ENCODE measurements around the gene MUL1. TPM values are rescaled to one million over a fixed set of nuclear protein-coding genes. Genes with fewer than 3 reads are reported as not detected.
A peak's percentile ranks its signal among the peaks of the same experiment; 100 is the strongest.

The MUL1 gene
- total RNA-seq, 1 donor from 2014 or later, result 34.7 TPM

DNA sequence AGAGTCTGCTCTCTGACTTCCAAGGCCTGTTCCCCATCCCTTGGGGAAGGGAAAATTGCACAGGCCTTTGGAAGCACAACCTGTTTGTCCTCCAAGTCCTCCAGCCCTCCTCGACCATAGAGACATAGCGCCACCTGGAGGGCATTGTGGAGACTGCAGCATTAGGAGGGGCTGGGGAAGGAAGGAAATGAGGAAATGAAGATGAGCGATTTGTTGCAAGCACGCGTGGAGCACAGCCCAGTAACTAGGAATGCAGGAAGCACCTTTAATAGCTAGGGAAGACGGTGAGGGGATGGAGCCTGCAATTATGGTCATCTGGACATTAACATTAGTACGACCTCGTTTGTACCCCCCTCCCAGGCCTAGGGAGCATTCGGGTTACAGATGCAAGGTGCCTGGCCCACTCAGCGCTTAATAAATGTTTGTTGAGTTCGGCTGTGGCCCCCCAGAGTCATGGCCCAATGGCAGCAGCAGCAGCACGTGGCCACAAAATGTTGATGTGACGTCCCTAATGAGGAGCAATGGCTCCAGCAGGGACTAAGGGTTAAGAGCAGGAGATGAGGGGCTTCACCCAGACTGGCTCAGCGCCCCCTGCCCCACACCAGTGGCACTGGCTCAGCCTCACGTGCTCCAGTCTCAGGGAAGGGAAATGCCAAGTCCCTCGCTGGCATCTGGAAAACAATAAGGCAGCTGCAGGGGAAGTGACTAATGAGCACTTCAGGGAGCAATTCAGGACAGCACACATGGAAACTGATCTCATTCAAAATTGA lies 13.9 kb downstream of the MUL1 start:
- Histone ChIP-seq H3K27me3 (no peaks in the 10 kb centered on the region), H3K9me3 (no peaks in the 10 kb centered on the region), H3K4me1 (peaks cover 0 to 3% of the 10 kb centered on the region in 2 donors), H3K27ac (no peak overlapping the region), H3K4me3 (no peak overlapping the region), H3K36me3 (peaks cover 6 to 13% of the 10 kb centered on the region in 2 donors)
- DNase-seq (ENCODE audit: low spot score in 2 of 2), result peak; percentile 35 to 91
- TF ChIP-seq, protein P1, sequence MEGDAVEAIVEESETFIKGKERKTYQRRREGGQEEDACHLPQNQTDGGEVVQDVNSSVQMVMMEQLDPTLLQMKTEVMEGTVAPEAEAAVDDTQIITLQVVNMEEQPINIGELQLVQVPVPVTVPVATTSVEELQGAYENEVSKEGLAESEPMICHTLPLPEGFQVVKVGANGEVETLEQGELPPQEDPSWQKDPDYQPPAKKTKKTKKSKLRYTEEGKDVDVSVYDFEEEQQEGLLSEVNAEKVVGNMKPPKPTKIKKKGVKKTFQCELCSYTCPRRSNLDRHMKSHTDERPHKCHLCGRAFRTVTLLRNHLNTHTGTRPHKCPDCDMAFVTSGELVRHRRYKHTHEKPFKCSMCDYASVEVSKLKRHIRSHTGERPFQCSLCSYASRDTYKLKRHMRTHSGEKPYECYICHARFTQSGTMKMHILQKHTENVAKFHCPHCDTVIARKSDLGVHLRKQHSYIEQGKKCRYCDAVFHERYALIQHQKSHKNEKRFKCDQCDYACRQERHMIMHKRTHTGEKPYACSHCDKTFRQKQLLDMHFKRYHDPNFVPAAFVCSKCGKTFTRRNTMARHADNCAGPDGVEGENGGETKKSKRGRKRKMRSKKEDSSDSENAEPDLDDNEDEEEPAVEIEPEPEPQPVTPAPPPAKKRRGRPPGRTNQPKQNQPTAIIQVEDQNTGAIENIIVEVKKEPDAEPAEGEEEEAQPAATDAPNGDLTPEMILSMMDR (IDR thresholded peaks at IDR 0.05), result peak; percentile 92 to 98 (median 94)
- intact Hi-C loops (cut with DNase I), result loop anchor here (1.0 to 5.0 kb wide), 5 partner anchors 117 to 576 kb away; no protein-coding TSS in a partner anchor

DNA sequence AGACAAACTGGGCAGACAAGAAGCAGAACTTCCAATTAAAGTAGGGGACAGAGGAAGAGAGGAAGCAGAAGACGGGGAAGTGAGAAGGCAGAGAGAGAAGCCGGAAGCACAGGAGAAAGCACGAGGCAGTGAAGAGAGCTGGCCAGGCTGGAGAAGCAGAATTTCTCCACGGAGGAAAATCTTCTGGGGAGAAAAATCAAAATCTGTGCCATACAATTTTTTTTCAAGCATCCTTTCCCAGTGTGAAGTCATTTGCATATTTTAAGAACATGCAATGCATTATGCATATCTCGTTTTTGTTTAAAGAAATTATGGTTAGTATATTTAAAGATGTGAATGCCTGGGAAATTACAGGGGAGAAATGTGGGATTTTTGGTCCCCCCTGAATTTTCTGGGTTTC lies 14.6 kb downstream of the MUL1 start:
- H3K27ac ChIP-seq, result no peak overlapping the region
- H3K4me1 ChIP-seq, result peaks cover 0 to 3% of the 10 kb centered on the region in 2 donors

DNA sequence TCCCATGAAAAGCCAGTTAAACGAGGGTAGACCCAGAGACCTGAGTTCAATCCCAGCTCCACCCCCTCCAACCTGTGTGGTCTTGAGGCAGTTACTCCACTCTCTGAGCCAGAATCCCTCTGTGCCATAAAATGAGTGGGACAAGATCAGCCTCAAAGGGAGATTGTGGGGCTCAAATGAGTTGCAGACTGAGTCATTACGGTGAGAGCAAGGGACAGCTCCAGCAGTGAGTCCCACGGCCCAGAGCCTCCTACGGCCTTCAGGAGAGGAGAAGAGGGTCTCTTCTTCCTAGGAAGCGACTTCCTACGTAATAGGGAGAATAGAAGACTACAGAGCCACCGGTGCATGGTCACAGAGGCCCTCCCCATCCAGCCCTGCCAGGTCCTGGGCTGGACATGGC lies 15.2 kb downstream of the MUL1 start:
- Histone ChIP-seq H3K4me3 (no peak overlapping the region), H3K9me3 (no peaks in the 10 kb centered on the region), H3K4me1 (peaks cover 0 to 3% of the 10 kb centered on the region in 2 donors), H3K36me3 (no peaks in the 10 kb centered on the region), H3K27ac (no peak overlapping the region), H3K27me3 (no peaks in the 10 kb centered on the region)
- intact Hi-C loops (cut with DNase I), result loop anchor here (2.0 to 5.0 kb wide), 3 partner anchors 130 to 340 kb away; no protein-coding TSS in a partner anchor
- DNase-seq (ENCODE audit: low spot score in 2 of 2), result no peak
- TF ChIP-seq, protein P1 (IDR thresholded peaks at IDR 0.05), result no peak

More for the DNA sequence above, 14.6 kb downstream of the MUL1 start:
- Histone ChIP-seq H3K9me3 (no peaks in the 10 kb centered on the region), H3K4me3 (no peak overlapping the region), H3K36me3 (peaks cover 0 to 5% of the 10 kb centered on the region in 2 donors), H3K27me3 (no peaks in the 10 kb centered on the region)
- TF ChIP-seq, protein P1 (IDR thresholded peaks at IDR 0.05), result no peak
- DNase-seq (ENCODE audit: low spot score in 2 of 2), result no peak
- intact Hi-C loops (cut with DNase I), result loop anchor here (2.0 to 5.0 kb wide), 3 partner anchors 131 to 341 kb away; no protein-coding TSS in a partner anchor

DNA sequence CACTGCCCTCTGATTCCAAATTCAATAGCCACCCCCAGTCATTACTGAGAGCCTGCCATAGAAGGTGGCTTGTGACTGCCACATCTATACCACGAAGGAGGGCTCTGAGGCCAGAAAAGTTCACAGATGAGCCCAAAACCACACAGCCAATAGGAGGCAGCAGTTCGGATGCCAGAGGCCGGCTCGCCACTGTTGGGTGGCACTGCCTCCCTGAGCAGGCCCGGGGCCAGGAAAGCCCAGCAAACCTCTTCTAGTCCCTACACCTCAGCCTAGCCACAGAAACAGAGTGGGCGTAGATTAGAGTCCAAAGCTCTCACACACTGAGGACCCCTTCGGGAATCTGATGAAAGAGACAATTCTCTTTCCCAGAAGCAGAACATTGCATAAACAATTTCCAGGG lies 16.1 kb downstream of the MUL1 start:
- Histone ChIP-seq H3K4me3 (no peak overlapping the region), H3K9me3 (no peaks in the 10 kb centered on the region), H3K4me1 (peaks cover 0 to 3% of the 10 kb centered on the region in 2 donors), H3K36me3 (no peaks in the 10 kb centered on the region), H3K27ac (no peak overlapping the region), H3K27me3 (no peaks in the 10 kb centered on the region)
- intact Hi-C loops (cut with DNase I), result loop anchor here (2.0 to 5.0 kb wide), 3 partner anchors 130 to 340 kb away; no protein-coding TSS in a partner anchor
- TF ChIP-seq, protein P1 (IDR thresholded peaks at IDR 0.05), result no peak
- no peak for DNase-seq (ENCODE audit: low spot score in 2 of 2)

DNA sequence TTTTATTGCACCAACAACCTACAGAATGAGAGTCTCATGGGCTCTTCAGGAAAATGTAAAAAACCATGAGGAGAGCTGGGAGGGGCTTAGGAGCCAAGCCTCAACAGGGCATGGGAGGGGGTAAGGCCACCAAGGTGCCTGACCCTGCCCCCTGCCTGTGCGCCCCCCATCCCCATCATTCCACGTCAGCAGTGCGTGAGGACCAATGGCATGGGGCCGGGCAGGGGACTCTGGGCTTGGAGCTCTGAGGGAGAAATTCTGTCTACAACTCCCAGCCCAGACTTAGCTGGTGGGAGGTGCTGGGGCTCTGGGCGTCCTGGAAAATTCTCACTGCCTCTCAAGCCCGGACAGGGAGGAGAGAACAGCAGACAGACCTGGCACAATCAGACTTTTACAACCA lies 16.8 kb downstream of the MUL1 start:
- no peaks in the 10 kb centered on the region for H3K36me3 ChIP-seq
- no peaks in the 10 kb centered on the region for H3K27me3 ChIP-seq
- peaks cover 0 to 3% of the 10 kb centered on the region in 2 donors for H3K4me1 ChIP-seq
- intact Hi-C loops (cut with DNase I), result loop anchor here (5.0 kb wide), 2 partner anchors 129 to 339 kb away; no protein-coding TSS in a partner anchor
- DNase-seq (ENCODE audit: low spot score in 2 of 2), result no peak
- no peak overlapping the region for H3K4me3 ChIP-seq
- TF ChIP-seq, protein P1 (IDR thresholded peaks at IDR 0.05), result no peak
- no peak overlapping the region for H3K27ac ChIP-seq
- no peaks in the 10 kb centered on the region for H3K9me3 ChIP-seq

Measured in ascending aorta (tissue), 2 donors.